K562 (cell line): ENCODE data around the gene CST2. TPM values are rescaled to one million over a fixed set of nuclear protein-coding genes. Genes with fewer than 3 reads are reported as not detected.

Source experiments
- ATAC-seq: fragments of 200-7000 bp; cut with Tn5 transposase; 3 replicates; pipeline ENCODE4 v1.9.1; 2020; ENCODE audit warnings: moderate library complexity
- BruUV-seq: library from RNA; stranded (reverse); fragments of 400-500 nt; replicated peaks from 2 replicates; lab custom pipeline; 2021; lab: Mats Ljungman, UMichigan
- CTCF ChIA-PET: fragments of 300-600 bp; formaldehyde crosslinking; extraction: SDS; loops from one replicate; lab custom pipeline; 2021; ENCODE audit warnings: low intra/inter-chr PET ratio; lab: Yijun Ruan, JAX
- POLR2A ChIA-PET: fragments of 300-600, 350-650 bp; sonication (Branson Sonifier 250); formaldehyde crosslinking; extraction: SDS; loops from one replicate; lab custom pipeline; 2021; ENCODE audit warnings: antibody characterized with exemption, inconsistent platforms; lab: Yijun Ruan, JAX
- DNase-seq, 4 experiments: peaks; one replicate each; pipeline versions ENCODE4 v3.0.0 to v3.0.0-alpha.2; 2011 to 2018; ENCODE audit warnings: low spot score in 3 of 4, mixed read lengths in 3 of 4; ENCODE audit errors: extremely low read depth in 1 of 4
- FAIRE-seq: peaks from 2 replicates; lab custom pipeline; 2011; peaks lifted over from hg19 to GRCh38; lab: Jason Lieb, UNC
- H2AFZ ChIP-seq: 2 replicates; pipeline ENCODE4 v1.6.0; 2011; ENCODE audit warnings: low read depth, low read length, control low read depth, inconsistent platforms
- H3K27ac ChIP-seq: fragments of 200-600 bp; 3 replicates; pipeline ENCODE4 v1.8.0; 2011; ENCODE audit warnings: low read depth, mild to moderate bottlenecking, control low read depth, inconsistent platforms, low read length, moderate library complexity, mixed read lengths; ENCODE audit errors: extremely low read depth
- H3K27me3 ChIP-seq, 2 experiments: fragments of 300-600 bp in 1 of 2; 2 replicates in 1 of 2; 3 replicates in 1 of 2; pipeline versions ENCODE4 v1.6.0 to v1.8.0; 2011; ENCODE audit warnings: inconsistent platforms in 2 of 2, low read length in 2 of 2, mild to moderate bottlenecking in 1 of 2, mixed read lengths in 1 of 2, moderate library complexity in 1 of 2; ENCODE audit not compliant: control insufficient read depth in 2 of 2, insufficient read depth in 2 of 2
- H3K36me3 ChIP-seq: fragments of 300-600 bp; 3 replicates; pipeline ENCODE4 v1.8.0; 2011; ENCODE audit warnings: mild to moderate bottlenecking, low read length, inconsistent platforms; ENCODE audit not compliant: control insufficient read depth, insufficient read depth
- H3K4me1 ChIP-seq, 2 experiments: fragments of 200-600 bp in 1 of 2; replicated peaks in 1 of 2; 2 replicates in 1 of 2; 3 replicates in 1 of 2; pipeline versions ENCODE4 v1.5.1 to v1.8.0; 2011; ENCODE audit warnings: inconsistent platforms in 2 of 2, low read length in 2 of 2, mild to moderate bottlenecking in 1 of 2, mixed read lengths in 1 of 2, moderate library complexity in 1 of 2; ENCODE audit not compliant: control insufficient read depth in 2 of 2, insufficient read depth in 2 of 2
- H3K4me2 ChIP-seq: 2 replicates; pipeline ENCODE4 v1.6.1; 2011; ENCODE audit warnings: low read length, control low read depth, inconsistent platforms, mixed read lengths; ENCODE audit not compliant: insufficient read depth
- H3K4me3 ChIP-seq: fragments of 200-600 bp; sonication (generic), shearing (Covaris generic); 2 replicates; pipeline ENCODE4 v1.5.1; 2016; ENCODE audit warnings: control low read depth, inconsistent platforms
- H3K79me2 ChIP-seq: fragments of 200-600 bp; 3 replicates; pipeline ENCODE4 v1.8.0; 2011; ENCODE audit warnings: low read length, inconsistent platforms; ENCODE audit not compliant: control insufficient read depth, insufficient read depth
- H3K9ac ChIP-seq, 2 experiments: 2 replicates each; pipeline versions ENCODE4 v1.6.0 to v1.6.1; 2011; ENCODE audit warnings: low read depth in 2 of 2, low read length in 2 of 2, control low read depth in 1 of 2, inconsistent platforms in 1 of 2, mild to moderate bottlenecking in 1 of 2, mixed read lengths in 1 of 2; ENCODE audit not compliant: insufficient read depth in 1 of 2
- H3K9me1 ChIP-seq: one replicate; pipeline ENCODE4 v1.6.0; 2011; ENCODE audit warnings: inconsistent platforms, mild to moderate bottlenecking, low read length, moderate library complexity; ENCODE audit not compliant: control insufficient read depth, insufficient read depth
- H3K9me3 ChIP-seq: replicated peaks from 2 replicates; pipeline ENCODE4 v1.5.1; 2011; ENCODE audit warnings: low read depth, low read length, inconsistent platforms; ENCODE audit not compliant: control insufficient read depth, insufficient read depth
- H4K20me1 ChIP-seq: replicated peaks from 2 replicates; pipeline ENCODE4 v1.6.1; 2011; ENCODE audit warnings: low read length, inconsistent platforms, mixed read lengths; ENCODE audit not compliant: control insufficient read depth, insufficient read depth
- CHD4 ChIP-seq: fragments of 200-600 bp; sonication (generic); IDR thresholded peaks from 3 replicates; pipeline ENCODE4 v1.6.1; 2012; ENCODE audit warnings: low read depth, mild to moderate bottlenecking, mixed read lengths, low read length, inconsistent platforms; ENCODE audit not compliant: insufficient read depth, insufficient replicate concordance, poor library complexity, severe bottlenecking
- DPF2 ChIP-seq: fragments of 450-650 bp; IDR thresholded peaks from 2 replicates; pipeline ENCODE4 v1.6.1; 2016
- IRF9 ChIP-seq: fragments of 450-650 bp; IDR thresholded peaks from 2 replicates; pipeline ENCODE4 v1.6.1; 2016; ENCODE audit warnings: missing biosample characterization, missing genetic modification characterization
- NFYB ChIP-seq: IDR thresholded peaks from 2 replicates; pipeline ENCODE4 v1.6.1; 2011; ENCODE audit warnings: mild to moderate bottlenecking, moderate library complexity; ENCODE audit not compliant: insufficient read length; ENCODE audit errors: extremely low read depth
- PBX2 ChIP-seq, 2 experiments: IDR thresholded peaks in 1 of 2; conservative IDR thresholded peaks in 1 of 2; 2 replicates each; pipeline ENCODE4 v1.6.1; 2016; ENCODE audit warnings: low read depth in 2 of 2, mild to moderate bottlenecking in 1 of 2, missing compliant biosample characterization in 1 of 2, missing genetic modification characterization in 1 of 2, moderate library complexity in 1 of 2
- PTRF ChIP-seq: fragments of 450-650 bp; IDR thresholded peaks from 2 replicates; pipeline ENCODE4 v1.6.1; 2016; ENCODE audit warnings: mild to moderate bottlenecking, missing genetic modification characterization, missing compliant biosample characterization
- TBP ChIP-seq: optimal IDR thresholded peaks from 2 replicates; pipeline ENCODE3; 2011; ENCODE audit warnings: low read depth, low read length, improper control_type of control experiment
- THRA ChIP-seq: fragments of 450-650 bp; IDR thresholded peaks from 2 replicates; pipeline ENCODE4 v1.6.1; 2017; ENCODE audit warnings: mild to moderate bottlenecking, moderate library complexity
- XRCC5 ChIP-seq: fragments of 200-400 bp; formaldehyde crosslinking; IDR thresholded peaks from 2 replicates; pipeline ENCODE4 v1.6.1; 2017; ENCODE audit warnings: low read depth, mild to moderate bottlenecking, low read length
- ZNF143 ChIP-seq: sonication (generic); formaldehyde crosslinking; IDR thresholded peaks from 2 replicates; pipeline ENCODE4 v1.9.0; 2022; ENCODE audit warnings: mild to moderate bottlenecking, missing genetic modification reagents
- ZNF239 ChIP-seq: fragments of 250-450 bp; sonication (Bioruptor Pico); IDR thresholded peaks from 2 replicates; pipeline ENCODE4 v1.4.0; 2020; ENCODE audit warnings: mild to moderate bottlenecking
- ZNF316 ChIP-seq: fragments of 450-650 bp; IDR thresholded peaks from 2 replicates; pipeline ENCODE4 v1.6.1; 2016
- WGBS: fragments of 100-300 bp; shearing (Covaris generic); methylation state at CpG from one replicate; pipeline ENCODE4 v1.1.6; 2016; ENCODE audit warnings: low coverage, mixed read lengths; ENCODE audit not compliant: insufficient coverage; ENCODE audit errors: missing lambda C conversion rate; 5-methylcytosine and 5-hydroxymethylcytosine counted together
- in situ Hi-C: fragments of 300-500 bp; cut with MboI; formaldehyde crosslinking; loops from 4 replicates; pipeline ENCODE4 v1.15.0; 2018; ENCODE audit warnings: inconsistent platforms, mixed read lengths
- intact Hi-C: fragments of 100-400 bp; cut with micrococcal nuclease; formaldehyde crosslinking; loops from 2 replicates; pipeline ENCODE4 v1.14.2; 2022
- polyA plus RNA-seq, 8 experiments: library from polyadenylated mRNA; depleted of rRNA in 4 of 8; stranded (reverse) in 5 of 8; unstranded in 3 of 8; fragments of >200 nt; fragmentation: Nextera tagmentation in 2 of 8; fragmentation: Illumina TruSeq in 1 of 8; extraction: Ambion mirVana in 2 of 8; extraction: Trizol in 1 of 8; gene quantifications; 2 replicates each; pipeline versions ENCODE4 v1.2.1 to v1.2.3, GENCODE V29; 2011 to 2014; ENCODE audit warnings: inconsistent platforms in 1 of 8, missing spikeins in 1 of 8
- total RNA-seq, 7 experiments: library from RNA; depleted of rRNA in 6 of 7; stranded (reverse); fragments of >200 nt in 6 of 7; fragmentation: Illumina TruSeq in 2 of 7; extraction: Trizol in 2 of 7; gene quantifications; 2 replicates each; pipeline versions ENCODE4 v1.2.1 to v1.2.3, GENCODE V29; 2011 to 2021; ENCODE audit warnings: low replicate concordance in 1 of 7

The CST2 gene
- total and polyA plus RNA-seq, 9 of the 15 experiments (the other 6 are each of a cell fraction or from before 2014, with no cell fraction given): not detected

- intact Hi-C loops: no loop called here
- POLR2A ChIA-PET: no interaction called here
- H3K27me3 ChIP-seq: no peaks in the 10 kb centered on the region
- 0% methylated on average over 1 of the region's 1 CpG for WGBS
- H3K27ac ChIP-seq: no peak overlapping the region
- ATAC-seq (no peak), FAIRE-seq (no peak), DNase-seq (no peak)
- H3K4me2 ChIP-seq: no peak overlapping the region
- in situ Hi-C loops: no loop called here
- no peaks in the 10 kb centered on the region for H3K9me1 ChIP-seq
- H3K9ac ChIP-seq: no peak overlapping the region
- TF ChIP-seq IRF9 (tag): no peak
- no peak for TF ChIP-seq TBP
- no peak for TF ChIP-seq PTRF (tag)
- TF ChIP-seq NFYB: peak; percentile 6
- no peaks in the 10 kb centered on the region for H4K20me1 ChIP-seq
- no TSS peak for BruUV-seq
- no peaks in the 10 kb centered on the region for H3K4me1 ChIP-seq
- CTCF ChIA-PET: no interaction called here
- no peaks in the 10 kb centered on the region for H3K9me3 ChIP-seq
- H2AFZ ChIP-seq: no peak overlapping the region
- no peaks in the 10 kb centered on the region for H3K36me3 ChIP-seq
- H3K4me3 ChIP-seq: no peak overlapping the region
- H3K79me2 ChIP-seq: no peaks in the 10 kb centered on the region
Observed at GRCh38 chr20:23872065-23872464, 45.5 kb upstream of the CST2 start.

GRCh38 chr20:23870461-23870860 lies 43.9 kb upstream of the CST2 start:
- Histone ChIP-seq H3K9me1 (no peaks in the 10 kb centered on the region), H3K9ac (no peak overlapping the region), H3K9me3 (no peaks in the 10 kb centered on the region), H3K79me2 (no peaks in the 10 kb centered on the region), H2AFZ (no peak overlapping the region), H3K4me3 (no peak overlapping the region), H3K27me3 (no peaks in the 10 kb centered on the region), H3K4me2 (no peak overlapping the region), H3K4me1 (no peaks in the 10 kb centered on the region), H3K36me3 (no peaks in the 10 kb centered on the region), H4K20me1 (no peaks in the 10 kb centered on the region), H3K27ac (no peak overlapping the region)
- FAIRE-seq (no peak), ATAC-seq (no peak), DNase-seq (no peak)
- intact Hi-C loops: no loop called here
- no TSS peak for BruUV-seq
- CTCF ChIA-PET: no interaction called here
- POLR2A ChIA-PET: no interaction called here
- in situ Hi-C loops: no loop called here
- WGBS: 0% methylated on average over 4 of the region's 4 CpGs
- no peak for TF ChIP-seq ZNF316
- TF ChIP-seq ZNF143: no peak
- TF ChIP-seq XRCC5: no peak
- TF ChIP-seq CHD4: no peak
- TF ChIP-seq DPF2: no peak
- TF ChIP-seq ZNF239 (CRISPR knock-in tag): no peak
- TF ChIP-seq THRA: no peak
- TF ChIP-seq PBX2 (CRISPR knock-in tag; IDR thresholded peaks at IDR 0.05; ENCODE audit: low read depth): no peak
- TF ChIP-seq PBX2 (tag; conservative IDR thresholded peaks at IDR 0.05; ENCODE audit: low read depth): no peak
